HG02571 (cell line): Measurements from ENCODE around the gene GPC3.
"Not testable (repeated sequence)": the region's sequence is repeated elsewhere in the genome, so short reads cannot be mapped to it uniquely, and the experiment has no call there.

ENCODE experiments used
- ATAC-seq: cut with Tn5 transposase; IDR thresholded peaks from one replicate; pipeline ENCODE4 v1.9.1; 2021; ENCODE audit warnings: mild to moderate bottlenecking, moderate library complexity; ENCODE audit not compliant: unreplicated experiment

GPC3 gene

GRCh38 chrX:133985164-133985966 is at the start of gene GPC3:
TSS of gene GPC3 (minus strand) at chrX:133985594.
- ATAC-seq, result no peak

GRCh38 chrX:134032441-134032840 is 47.0 kb upstream of the GPC3 start:
- ATAC-seq, result no peak

GRCh38 chrX:134026565-134027311 is 41.3 kb upstream of the GPC3 start:
- ATAC-seq, result no peak

- ATAC-seq, result no peak
Observed at GRCh38 chrX:134025986-134026545, 40.7 kb upstream of the GPC3 start.

- ATAC-seq, result no peak
Observed at GRCh38 chrX:134024686-134025377, 39.4 kb upstream of the GPC3 start.

GRCh38 chrX:134023851-134024281 is 38.5 kb upstream of the GPC3 start:
- no peak for ATAC-seq

GRCh38 chrX:134020910-134021309 is 35.5 kb upstream of the GPC3 start:
- no peak for ATAC-seq

GRCh38 chrX:134019567-134020206 is 34.3 kb upstream of the GPC3 start:
- no peak for ATAC-seq

- not testable (repeated sequence) for ATAC-seq
Observed at GRCh38 chrX:134016309-134016708, 30.9 kb upstream of the GPC3 start.

- ATAC-seq, result not testable (repeated sequence)
Observed at GRCh38 chrX:134015510-134015909, 30.1 kb upstream of the GPC3 start.

- no peak for ATAC-seq
Observed at GRCh38 chrX:134013524-134013923, 28.1 kb upstream of the GPC3 start.

GRCh38 chrX:134013092-134013497 is 27.7 kb upstream of the GPC3 start:
- ATAC-seq, result no peak

- ATAC-seq, result no peak
Observed at GRCh38 chrX:134010690-134011089, 25.3 kb upstream of the GPC3 start.

- no peak for ATAC-seq
Observed at GRCh38 chrX:134007716-134008115, 22.3 kb upstream of the GPC3 start.

- ATAC-seq, result no peak
Observed at GRCh38 chrX:134006484-134007161, 21.2 kb upstream of the GPC3 start.

- ATAC-seq, result no peak
Observed at GRCh38 chrX:134004084-134004483, 18.7 kb upstream of the GPC3 start.

- ATAC-seq, result no peak
Observed at GRCh38 chrX:134002921-134003615, 17.7 kb upstream of the GPC3 start.

- ATAC-seq, result no peak
Observed at GRCh38 chrX:134000260-134001245, 15.2 kb upstream of the GPC3 start.
